A673 (cell line): ENCODE measurements around the gene APOBEC3B.
"Not testable (repeated sequence)": the region's sequence is repeated elsewhere in the genome, so short reads cannot be mapped to it uniquely, and the experiment has no call there.

Experiments used
- EZH2 ChIP-seq: fragments of 200-600 bp; sonication (generic); IDR thresholded peaks from 2 replicates; pipeline ENCODE4 v1.6.1; 2017; ENCODE audit warnings: borderline replicate concordance, low read depth, mild to moderate bottlenecking, mixed read lengths, antibody characterized with exemption, low read length; ENCODE audit not compliant: poor library complexity, severe bottlenecking
- TF ChIP-seq, protein P1 (sequence below): fragments of 300-800, 200-600 bp; sonication (generic); conservative IDR thresholded peaks from 2 replicates; pipeline ENCODE4 v1.5.1; 2017; ENCODE audit warnings: low read depth, mild to moderate bottlenecking, antibody characterized with exemption, low read length, moderate library complexity, mixed read lengths

- TF ChIP-seq, protein P1, sequence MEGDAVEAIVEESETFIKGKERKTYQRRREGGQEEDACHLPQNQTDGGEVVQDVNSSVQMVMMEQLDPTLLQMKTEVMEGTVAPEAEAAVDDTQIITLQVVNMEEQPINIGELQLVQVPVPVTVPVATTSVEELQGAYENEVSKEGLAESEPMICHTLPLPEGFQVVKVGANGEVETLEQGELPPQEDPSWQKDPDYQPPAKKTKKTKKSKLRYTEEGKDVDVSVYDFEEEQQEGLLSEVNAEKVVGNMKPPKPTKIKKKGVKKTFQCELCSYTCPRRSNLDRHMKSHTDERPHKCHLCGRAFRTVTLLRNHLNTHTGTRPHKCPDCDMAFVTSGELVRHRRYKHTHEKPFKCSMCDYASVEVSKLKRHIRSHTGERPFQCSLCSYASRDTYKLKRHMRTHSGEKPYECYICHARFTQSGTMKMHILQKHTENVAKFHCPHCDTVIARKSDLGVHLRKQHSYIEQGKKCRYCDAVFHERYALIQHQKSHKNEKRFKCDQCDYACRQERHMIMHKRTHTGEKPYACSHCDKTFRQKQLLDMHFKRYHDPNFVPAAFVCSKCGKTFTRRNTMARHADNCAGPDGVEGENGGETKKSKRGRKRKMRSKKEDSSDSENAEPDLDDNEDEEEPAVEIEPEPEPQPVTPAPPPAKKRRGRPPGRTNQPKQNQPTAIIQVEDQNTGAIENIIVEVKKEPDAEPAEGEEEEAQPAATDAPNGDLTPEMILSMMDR = not testable (repeated sequence)
- not testable (repeated sequence) for TF ChIP-seq EZH2
Observed at GRCh38 chr22:38980587-38980986, 1.6 kb upstream of the APOBEC3B start.
